ENCODE results near the gene TTYH3. TPM values are rescaled to one million over a fixed set of nuclear protein-coding genes. Genes with fewer than 3 reads are reported as not detected.

The TTYH3 gene
- total and polyA plus RNA-seq, 2 of the 8 experiments (the other 6 are each of a cell fraction or from before 2014, with no cell fraction given), result 66.2 to 169 TPM

DNA sequence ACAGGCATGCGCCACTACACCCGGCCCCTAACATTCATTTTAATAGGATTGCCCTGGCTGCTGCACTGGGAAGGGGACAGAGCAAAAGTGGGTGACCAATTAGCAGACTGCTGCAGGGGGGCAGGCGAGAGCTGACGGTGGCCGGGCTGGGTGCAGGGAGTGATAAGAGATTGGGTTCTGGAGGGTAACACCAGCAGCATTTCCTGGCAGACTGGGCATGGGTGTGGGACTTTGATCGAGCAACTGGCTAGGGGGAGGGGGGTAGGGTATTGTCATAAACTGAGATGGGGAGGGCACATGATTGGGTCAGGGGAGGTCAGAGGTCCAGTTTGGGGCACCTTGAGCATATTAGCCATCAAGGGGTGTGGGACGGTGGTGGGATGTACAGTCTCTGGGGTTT, 36.1 kb downstream of the TTYH3 start (continued):
- no peak for TF ChIP-seq GABPA (IDR thresholded peaks at IDR 0.05; ENCODE audit: borderline replicate concordance, insufficient read depth, low read length)
- TF ChIP-seq, protein P1, sequence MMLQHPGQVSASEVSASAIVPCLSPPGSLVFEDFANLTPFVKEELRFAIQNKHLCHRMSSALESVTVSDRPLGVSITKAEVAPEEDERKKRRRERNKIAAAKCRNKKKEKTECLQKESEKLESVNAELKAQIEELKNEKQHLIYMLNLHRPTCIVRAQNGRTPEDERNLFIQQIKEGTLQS (IDR thresholded peaks at IDR 0.05; ENCODE audit: insufficient read depth, low read depth, low read length), result no peak
- TF ChIP-seq CTBP2 (IDR thresholded peaks at IDR 0.05; ENCODE audit: borderline replicate concordance, insufficient read depth, insufficient read length, low read length), result no peak
- TF ChIP-seq ASH2L (IDR thresholded peaks at IDR 0.05; ENCODE audit: low read length), result no peak
- no peak for TF ChIP-seq MAFK (IDR thresholded peaks at IDR 0.05; ENCODE audit: low read depth, low read length)
- no peak for TF ChIP-seq BACH1 (IDR thresholded peaks at IDR 0.05; ENCODE audit: low read length)

Data from H1 (cell line).